ENCODE measurements around the gene DPF3. TPM values are rescaled to one million over a fixed set of nuclear protein-coding genes. Genes with fewer than 3 reads are reported as not detected.

The DPF3 gene
- total and polyA plus RNA-seq, 9 of the 15 experiments (the other 6 are each of a cell fraction or from before 2014, with no cell fraction given) = 0.21 to 4.9 (median 1.2) TPM

DNA sequence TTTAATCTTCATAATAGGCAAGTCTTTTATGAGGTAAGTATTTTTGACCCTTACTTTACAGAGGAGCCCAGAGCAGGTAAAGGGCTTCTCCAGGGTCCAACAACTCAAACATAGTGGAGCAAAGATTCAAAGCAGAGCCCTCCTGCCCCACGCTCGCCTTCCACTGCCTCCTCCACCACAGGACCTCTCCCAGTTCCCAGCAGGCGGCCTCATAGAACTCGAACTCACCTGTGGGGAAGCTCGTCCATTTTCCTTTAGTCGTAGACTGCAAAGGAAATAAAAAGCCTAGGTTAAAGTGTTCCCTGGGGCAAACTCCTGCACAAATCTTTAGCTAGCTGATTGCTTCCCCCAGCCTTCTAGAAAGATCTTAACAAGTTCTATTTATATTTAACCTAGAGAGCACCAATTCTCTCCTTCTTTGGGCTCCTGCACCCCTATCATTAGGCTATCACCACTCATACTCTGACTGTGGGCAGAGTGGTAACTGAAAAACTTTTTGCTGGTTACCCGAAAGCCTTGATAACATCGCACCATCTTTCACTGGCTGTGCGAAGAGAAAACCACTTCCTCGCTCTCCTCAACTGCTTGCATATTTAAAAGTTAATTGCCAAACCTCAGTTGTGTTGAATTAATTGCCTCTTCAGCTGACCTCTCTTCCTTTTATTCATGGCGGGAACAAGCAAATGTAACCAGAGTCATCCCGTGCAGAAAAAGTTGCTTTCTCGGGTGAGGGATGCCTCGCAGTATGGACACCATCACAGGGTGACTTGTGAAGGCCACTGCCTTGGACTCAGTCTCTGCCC lies 299.6 kb downstream of the DPF3 start:
- Histone ChIP-seq H3K4me1 (replicated peaks in 1 of 2; ENCODE audit: control insufficient read depth in 2 of 2, insufficient read depth in 2 of 2, low read length in 2 of 2) (no peaks in the 10 kb centered on the region; a peak in 2 of 5 replicates), H3K4me2 (ENCODE audit: insufficient read depth, low read length) (no peak overlapping the region), H2AFZ (ENCODE audit: low read depth, low read length) (no peak overlapping the region), H3K27me3 (ENCODE audit: control insufficient read depth in 2 of 2, insufficient read depth in 2 of 2, low read length in 2 of 2) (peaks cover 0 to 9% of the 10 kb centered on the region in 2 experiments; a peak in 2 of 5 replicates), H3K9me3 (replicated peaks; ENCODE audit: control insufficient read depth, insufficient read depth, low read depth, low read length) (no peaks in the 10 kb centered on the region), H3K79me2 (ENCODE audit: control insufficient read depth, insufficient read depth, low read length) (no peaks in the 10 kb centered on the region), H3K9ac (ENCODE audit: insufficient read depth in 1 of 2, low read depth in 2 of 2, low read length in 2 of 2) (no peak overlapping the region), H3K36me3 (ENCODE audit: control insufficient read depth, insufficient read depth, low read length) (no peaks in the 10 kb centered on the region), H4K20me1 (replicated peaks; ENCODE audit: control insufficient read depth, insufficient read depth, low read length) (no peaks in the 10 kb centered on the region; the same call in 1 of the 2 replicates), H3K9me1 (ENCODE audit: control insufficient read depth, insufficient read depth, low read length) (no peaks in the 10 kb centered on the region), H3K27ac (ENCODE audit: extremely low read depth, low read depth, low read length) (no peak overlapping the region), H3K4me3 (no peak overlapping the region)
- DNase-seq (ENCODE audit: extremely low read depth in 1 of 4, low spot score in 3 of 4) (no peak), FAIRE-seq (no peak), ATAC-seq (no peak)
- BruUV-seq (replicated peaks) = no TSS peak
- TF ChIP-seq TFAM (CRISPR knock-in tag; conservative IDR thresholded peaks at IDR 0.05) = no peak
- TF ChIP-seq, protein P1, sequence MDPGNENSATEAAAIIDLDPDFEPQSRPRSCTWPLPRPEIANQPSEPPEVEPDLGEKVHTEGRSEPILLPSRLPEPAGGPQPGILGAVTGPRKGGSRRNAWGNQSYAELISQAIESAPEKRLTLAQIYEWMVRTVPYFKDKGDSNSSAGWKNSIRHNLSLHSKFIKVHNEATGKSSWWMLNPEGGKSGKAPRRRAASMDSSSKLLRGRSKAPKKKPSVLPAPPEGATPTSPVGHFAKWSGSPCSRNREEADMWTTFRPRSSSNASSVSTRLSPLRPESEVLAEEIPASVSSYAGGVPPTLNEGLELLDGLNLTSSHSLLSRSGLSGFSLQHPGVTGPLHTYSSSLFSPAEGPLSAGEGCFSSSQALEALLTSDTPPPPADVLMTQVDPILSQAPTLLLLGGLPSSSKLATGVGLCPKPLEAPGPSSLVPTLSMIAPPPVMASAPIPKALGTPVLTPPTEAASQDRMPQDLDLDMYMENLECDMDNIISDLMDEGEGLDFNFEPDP (CRISPR knock-in tag; IDR thresholded peaks at IDR 0.05) = no peak
- TF ChIP-seq TCF3 (CRISPR knock-in tag; IDR thresholded peaks at IDR 0.05) = no peak
- TF ChIP-seq ZNF184 (CRISPR knock-in tag; IDR thresholded peaks at IDR 0.05) = no peak
- ChIA-PET POLR2A (interaction anchor here (0.6 kb wide), 1 partner anchor 1050 kb away, joined by 3 read pairs; no protein-coding TSS in a partner anchor), CTCF (ENCODE audit: low intra/inter-chr PET ratio) (no interaction called here)
- in situ Hi-C loops (cut with MboI) (no loop called here), intact Hi-C loops (cut with micrococcal nuclease) (no loop called here)
- 4% methylated on average over 12 of the region's 14 CpGs for WGBS (ENCODE audit: insufficient coverage, low coverage, missing lambda C conversion rate)

Measured in K562 (cell line).